DOHH2 (cell line): ENCODE results near the gene GSAP.
A peak's percentile ranks its signal among the peaks of the same experiment; 100 is the strongest.
"Not testable (repeated sequence)": the region's sequence is repeated elsewhere in the genome, so short reads cannot be mapped to it uniquely, and the experiment has no call there.

Source experiments
- H3F3A ChIP-seq: fragments of 200-600 bp; sonication (generic), shearing (Covaris generic); 2 replicates; pipeline ENCODE4 v1.6.0; 2016; ENCODE audit warnings: antibody characterized with exemption, mild to moderate bottlenecking; ENCODE audit not compliant: control insufficient read depth, insufficient read depth
- H3K27ac ChIP-seq: fragments of 200-600 bp; sonication (generic); 2 replicates; pipeline ENCODE4 v1.5.1; 2014; ENCODE audit warnings: low read depth, mild to moderate bottlenecking, low read length, moderate library complexity
- H3K27me3 ChIP-seq: fragments of 200-600 bp; sonication (generic); 2 replicates; pipeline ENCODE4 v1.6.1; 2014; ENCODE audit warnings: mild to moderate bottlenecking, low read length, mixed read lengths; ENCODE audit not compliant: control insufficient read depth
- H3K36me3 ChIP-seq: fragments of 200-600 bp; sonication (generic); 2 replicates; pipeline ENCODE4 v1.6.1; 2014; ENCODE audit warnings: mild to moderate bottlenecking, low read length, moderate library complexity, mixed read lengths; ENCODE audit not compliant: control insufficient read depth
- H3K4me1 ChIP-seq: fragments of 200-600 bp; sonication (generic); 2 replicates; pipeline ENCODE4 v1.6.1; 2014; ENCODE audit warnings: mild to moderate bottlenecking, low read length, mixed read lengths; ENCODE audit not compliant: control insufficient read depth
- H3K4me2 ChIP-seq: fragments of 200-600 bp; sonication (generic); 2 replicates; pipeline ENCODE4 v1.6.0; 2014; ENCODE audit warnings: mild to moderate bottlenecking, low read length, moderate library complexity
- H3K4me3 ChIP-seq: fragments of 200-600 bp; sonication (generic); 2 replicates; pipeline ENCODE4 v1.5.1; 2014; ENCODE audit warnings: mild to moderate bottlenecking, low read length, mixed read lengths
- H3K79me2 ChIP-seq: fragments of 200-600 bp; sonication (generic); 2 replicates; pipeline ENCODE4 v1.6.1; 2014; ENCODE audit warnings: mild to moderate bottlenecking, low read length, mixed read lengths; ENCODE audit not compliant: control insufficient read depth
- H3K9me2 ChIP-seq: fragments of 200-600 bp; sonication (generic); replicated peaks from 2 replicates; pipeline ENCODE4 v1.6.1; 2014; ENCODE audit warnings: mild to moderate bottlenecking, low read length, mixed read lengths; ENCODE audit not compliant: control insufficient read depth
- H3K9me3 ChIP-seq: fragments of 200-600 bp; sonication (generic); 2 replicates; pipeline ENCODE4 v1.6.1; 2014; ENCODE audit warnings: antibody characterized with exemption, low read length, mixed read lengths; ENCODE audit not compliant: control insufficient read depth, insufficient read depth
- H4K20me1 ChIP-seq: fragments of 200-600 bp; sonication (generic); 2 replicates; pipeline ENCODE4 v1.6.0; 2014; ENCODE audit warnings: low read depth, mild to moderate bottlenecking, antibody characterized with exemption, low read length, moderate library complexity; ENCODE audit not compliant: control insufficient read depth, insufficient read depth
- EZH2phosphoT487 ChIP-seq: fragments of 200-600 bp; sonication (generic); IDR thresholded peaks from 2 replicates; pipeline ENCODE4 v1.6.1; 2017; ENCODE audit warnings: borderline replicate concordance, mild to moderate bottlenecking, antibody characterized with exemption, low read length, moderate library complexity, mixed read lengths
- TF ChIP-seq, protein P1 (sequence below): fragments of 200-600 bp; sonication (generic); IDR thresholded peaks from one replicate; pipeline ENCODE4 v1.5.1; 2014; ENCODE audit warnings: antibody characterized with exemption, mild to moderate bottlenecking, low read depth, low read length; ENCODE audit not compliant: poor library complexity, severe bottlenecking

GSAP gene, protein sequence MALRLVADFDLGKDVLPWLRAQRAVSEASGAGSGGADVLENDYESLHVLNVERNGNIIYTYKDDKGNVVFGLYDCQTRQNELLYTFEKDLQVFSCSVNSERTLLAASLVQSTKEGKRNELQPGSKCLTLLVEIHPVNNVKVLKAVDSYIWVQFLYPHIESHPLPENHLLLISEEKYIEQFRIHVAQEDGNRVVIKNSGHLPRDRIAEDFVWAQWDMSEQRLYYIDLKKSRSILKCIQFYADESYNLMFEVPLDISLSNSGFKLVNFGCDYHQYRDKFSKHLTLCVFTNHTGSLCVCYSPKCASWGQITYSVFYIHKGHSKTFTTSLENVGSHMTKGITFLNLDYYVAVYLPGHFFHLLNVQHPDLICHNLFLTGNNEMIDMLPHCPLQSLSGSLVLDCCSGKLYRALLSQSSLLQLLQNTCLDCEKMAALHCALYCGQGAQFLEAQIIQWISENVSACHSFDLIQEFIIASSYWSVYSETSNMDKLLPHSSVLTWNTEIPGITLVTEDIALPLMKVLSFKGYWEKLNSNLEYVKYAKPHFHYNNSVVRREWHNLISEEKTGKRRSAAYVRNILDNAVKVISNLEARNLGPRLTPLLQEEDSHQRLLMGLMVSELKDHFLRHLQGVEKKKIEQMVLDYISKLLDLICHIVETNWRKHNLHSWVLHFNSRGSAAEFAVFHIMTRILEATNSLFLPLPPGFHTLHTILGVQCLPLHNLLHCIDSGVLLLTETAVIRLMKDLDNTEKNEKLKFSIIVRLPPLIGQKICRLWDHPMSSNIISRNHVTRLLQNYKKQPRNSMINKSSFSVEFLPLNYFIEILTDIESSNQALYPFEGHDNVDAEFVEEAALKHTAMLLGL

DNA sequence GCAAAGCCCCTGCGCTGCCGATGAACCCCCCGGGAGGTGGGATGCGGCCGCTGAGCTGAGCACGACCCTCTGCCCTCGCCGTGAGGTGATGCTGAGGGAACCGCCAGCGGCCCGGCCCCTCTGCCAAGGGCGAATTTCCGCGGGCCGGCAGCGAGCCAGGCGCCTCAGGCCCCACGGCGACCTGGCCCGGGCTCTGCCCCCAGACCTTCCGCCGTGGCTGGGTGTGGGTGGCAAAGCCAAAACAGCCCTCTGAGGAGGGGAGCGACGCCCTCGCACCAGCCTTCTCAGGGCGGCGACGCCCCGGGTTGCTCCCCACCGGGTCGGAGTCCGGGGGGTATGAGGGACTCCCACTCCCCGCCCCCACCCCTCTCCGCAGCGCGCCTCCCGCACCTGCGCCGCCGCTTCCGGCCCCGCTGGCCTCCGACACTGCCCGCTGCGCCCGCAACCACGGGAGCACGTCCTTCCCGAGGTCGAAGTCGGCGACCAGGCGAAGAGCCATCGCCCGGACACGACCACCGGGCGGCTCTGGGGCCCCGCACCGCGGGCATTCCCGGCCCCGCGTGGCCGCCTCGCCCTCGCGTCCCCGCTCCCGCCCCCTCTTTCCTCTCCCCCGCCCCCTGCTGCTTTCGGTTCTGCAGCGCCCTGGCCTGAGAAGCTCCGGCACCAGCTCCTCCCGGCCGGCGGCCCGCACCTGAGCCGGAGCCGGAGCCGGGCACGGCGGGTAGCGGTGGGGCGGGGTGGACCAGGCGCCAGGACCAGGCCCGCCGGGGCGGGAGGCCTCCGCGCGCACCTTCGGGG is at the start of gene GSAP:
Gene GSAP (minus strand): TSS at position 527 of the 798 bp plus-strand sequence. CDS start 28 bp downstream, at position 499.
- Histone ChIP-seq H3K4me1 (peaks cover 16% of the 10 kb centered on the region), H4K20me1 (no peaks in the 10 kb centered on the region), H3F3A (no peaks in the 10 kb centered on the region), H3K79me2 (no peaks in the 10 kb centered on the region), H3K36me3 (no peaks in the 10 kb centered on the region), H3K27me3 (peaks cover 73% of the 10 kb centered on the region), H3K27ac (no peak within 1 kb of the TSS), H3K4me2 (peak within 1 kb of the TSS; percentile 68), H3K9me3 (no peaks in the 10 kb centered on the region), H3K9me2 (no peaks in the 10 kb centered on the region), H3K4me3 (peak within 1 kb of the TSS; percentile 57)
- TF ChIP-seq EZH2phosphoT487, result no peak
- TF ChIP-seq, protein P1, sequence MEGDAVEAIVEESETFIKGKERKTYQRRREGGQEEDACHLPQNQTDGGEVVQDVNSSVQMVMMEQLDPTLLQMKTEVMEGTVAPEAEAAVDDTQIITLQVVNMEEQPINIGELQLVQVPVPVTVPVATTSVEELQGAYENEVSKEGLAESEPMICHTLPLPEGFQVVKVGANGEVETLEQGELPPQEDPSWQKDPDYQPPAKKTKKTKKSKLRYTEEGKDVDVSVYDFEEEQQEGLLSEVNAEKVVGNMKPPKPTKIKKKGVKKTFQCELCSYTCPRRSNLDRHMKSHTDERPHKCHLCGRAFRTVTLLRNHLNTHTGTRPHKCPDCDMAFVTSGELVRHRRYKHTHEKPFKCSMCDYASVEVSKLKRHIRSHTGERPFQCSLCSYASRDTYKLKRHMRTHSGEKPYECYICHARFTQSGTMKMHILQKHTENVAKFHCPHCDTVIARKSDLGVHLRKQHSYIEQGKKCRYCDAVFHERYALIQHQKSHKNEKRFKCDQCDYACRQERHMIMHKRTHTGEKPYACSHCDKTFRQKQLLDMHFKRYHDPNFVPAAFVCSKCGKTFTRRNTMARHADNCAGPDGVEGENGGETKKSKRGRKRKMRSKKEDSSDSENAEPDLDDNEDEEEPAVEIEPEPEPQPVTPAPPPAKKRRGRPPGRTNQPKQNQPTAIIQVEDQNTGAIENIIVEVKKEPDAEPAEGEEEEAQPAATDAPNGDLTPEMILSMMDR, result no peak

DNA sequence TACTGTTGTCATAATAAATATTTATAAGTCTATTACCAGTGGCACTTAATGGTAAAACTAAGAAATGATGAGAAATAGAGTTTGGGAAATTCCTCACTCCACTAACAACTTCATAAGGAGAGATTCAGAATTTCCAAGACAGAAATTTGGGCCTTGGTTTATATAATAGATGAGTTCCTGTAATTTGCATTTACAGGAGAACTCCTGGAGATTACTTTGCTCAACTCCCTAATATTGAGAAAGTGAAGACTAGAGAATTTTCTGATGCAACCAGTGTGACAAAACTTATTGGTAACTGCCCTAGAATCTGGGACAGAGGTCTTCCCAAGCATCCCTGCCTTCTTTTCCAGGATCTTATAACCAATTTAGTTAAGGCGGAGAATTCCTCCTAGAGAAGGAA is 49.1 kb upstream of the GSAP start:
- Histone ChIP-seq H3K4me2 (no peak overlapping the region), H3K4me1 (no peaks in the 10 kb centered on the region), H3K36me3 (no peaks in the 10 kb centered on the region), H3K27me3 (peaks cover 8% of the 10 kb centered on the region; the same call in 1 of the 2 replicates), H3K79me2 (no peaks in the 10 kb centered on the region), H3K4me3 (no peak overlapping the region), H3F3A (no peaks in the 10 kb centered on the region), H3K9me2 (no peaks in the 10 kb centered on the region), H4K20me1 (no peaks in the 10 kb centered on the region), H3K27ac (no peak overlapping the region), H3K9me3 (no peaks in the 10 kb centered on the region)
- TF ChIP-seq EZH2phosphoT487, result no peak
- TF ChIP-seq, protein P1, result no peak

GRCh38 chr7:77464589-77464988 is 48.4 kb upstream of the GSAP start:
- Histone ChIP-seq H3K36me3 (no peaks in the 10 kb centered on the region), H3F3A (no peaks in the 10 kb centered on the region), H3K4me1 (no peaks in the 10 kb centered on the region), H3K9me3 (no peaks in the 10 kb centered on the region), H3K9me2 (no peaks in the 10 kb centered on the region), H3K79me2 (no peaks in the 10 kb centered on the region), H3K27me3 (peaks cover 8% of the 10 kb centered on the region; the same call in 1 of the 2 replicates), H3K4me2 (no peak overlapping the region), H3K4me3 (no peak overlapping the region), H4K20me1 (no peaks in the 10 kb centered on the region), H3K27ac (no peak overlapping the region)
- TF ChIP-seq EZH2phosphoT487, result no peak
- TF ChIP-seq, protein P1, result no peak

DNA sequence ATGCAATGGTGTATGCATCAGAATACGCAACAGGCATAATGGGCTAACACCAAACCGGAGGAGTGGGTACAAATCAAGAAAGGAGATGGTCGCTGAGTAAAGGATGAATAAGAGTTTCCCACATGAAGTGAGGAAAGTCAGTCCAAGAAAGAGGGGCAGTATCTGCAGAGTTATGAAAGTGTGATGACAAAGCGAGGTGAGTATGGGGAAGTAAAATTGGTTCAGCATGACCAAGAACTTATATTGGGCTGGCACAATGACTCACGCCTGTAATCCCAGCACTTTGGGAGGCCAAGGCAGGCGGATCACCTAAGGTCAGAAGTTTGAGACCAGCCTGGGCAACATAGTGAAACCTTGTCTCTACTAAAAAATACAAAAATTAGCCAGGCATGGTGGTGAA is 47.5 kb upstream of the GSAP start:
- H3K36me3 ChIP-seq, H3K4me3 ChIP-seq, H3K4me1 ChIP-seq, H3K4me2 ChIP-seq, H3K9me3 ChIP-seq, H3K79me2 ChIP-seq, H3K27ac ChIP-seq, H3K27me3 ChIP-seq, H3K9me2 ChIP-seq, H3F3A ChIP-seq, H4K20me1 ChIP-seq: not testable (repeated sequence)
